ENCODE results near the gene LRRC28.

GRCh38 chr15:99435877-99436541 is 184.7 kb downstream of the LRRC28 start:
- TF ChIP-seq CTCF (tag by site-specific recombination; IDR thresholded peaks at IDR 0.05) (no peak), GLI4 (tag by site-specific recombination; IDR thresholded peaks at IDR 0.05) (no peak), GLI2 (tag by site-specific recombination; IDR thresholded peaks at IDR 0.05; ENCODE audit: borderline replicate concordance, low read depth) (no peak), ZNF335 (tag by site-specific recombination; conservative IDR thresholded peaks at IDR 0.05) (no peak), ZNF76 (tag by site-specific recombination; IDR thresholded peaks at IDR 0.05; ENCODE audit: borderline replicate concordance, low read depth) (no peak), ZNF660 (tag by site-specific recombination; IDR thresholded peaks at IDR 0.05) (no peak), ZNF571 (tag by site-specific recombination; IDR thresholded peaks at IDR 0.05) (no peak), ZIC2 (tag by site-specific recombination; IDR thresholded peaks at IDR 0.05) (no peak), RBAK (tag by site-specific recombination; IDR thresholded peaks at IDR 0.05) (no peak), ZNF114 (tag by site-specific recombination; IDR thresholded peaks at IDR 0.05) (no peak), ZNF350 (tag by site-specific recombination; IDR thresholded peaks at IDR 0.05) (no peak), ZNF121 (tag by site-specific recombination; IDR thresholded peaks at IDR 0.05) (no peak), ZNF214 (tag by site-specific recombination; IDR thresholded peaks at IDR 0.05; ENCODE audit: borderline replicate concordance) (no peak)
- TF ChIP-seq, protein P1, sequence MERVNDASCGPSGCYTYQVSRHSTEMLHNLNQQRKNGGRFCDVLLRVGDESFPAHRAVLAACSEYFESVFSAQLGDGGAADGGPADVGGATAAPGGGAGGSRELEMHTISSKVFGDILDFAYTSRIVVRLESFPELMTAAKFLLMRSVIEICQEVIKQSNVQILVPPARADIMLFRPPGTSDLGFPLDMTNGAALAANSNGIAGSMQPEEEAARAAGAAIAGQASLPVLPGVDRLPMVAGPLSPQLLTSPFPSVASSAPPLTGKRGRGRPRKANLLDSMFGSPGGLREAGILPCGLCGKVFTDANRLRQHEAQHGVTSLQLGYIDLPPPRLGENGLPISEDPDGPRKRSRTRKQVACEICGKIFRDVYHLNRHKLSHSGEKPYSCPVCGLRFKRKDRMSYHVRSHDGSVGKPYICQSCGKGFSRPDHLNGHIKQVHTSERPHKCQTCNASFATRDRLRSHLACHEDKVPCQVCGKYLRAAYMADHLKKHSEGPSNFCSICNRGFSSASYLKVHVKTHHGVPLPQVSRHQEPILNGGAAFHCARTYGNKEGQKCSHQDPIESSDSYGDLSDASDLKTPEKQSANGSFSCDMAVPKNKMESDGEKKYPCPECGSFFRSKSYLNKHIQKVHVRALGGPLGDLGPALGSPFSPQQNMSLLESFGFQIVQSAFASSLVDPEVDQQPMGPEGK (tag by site-specific recombination; IDR thresholded peaks at IDR 0.05): no peak
